Amniotic epithelial cell (primary cell): ENCODE measurements around the gene SIPA1.
"Not testable (repeated sequence)": the region's sequence is repeated elsewhere in the genome, so short reads cannot be mapped to it uniquely, and the experiment has no call there.

Experiments
- DNase-seq: peaks from one replicate; pipeline ENCODE4 v3.0.0-alpha.2; 2010; ENCODE audit warnings: low read depth

Gene SIPA1

DNA sequence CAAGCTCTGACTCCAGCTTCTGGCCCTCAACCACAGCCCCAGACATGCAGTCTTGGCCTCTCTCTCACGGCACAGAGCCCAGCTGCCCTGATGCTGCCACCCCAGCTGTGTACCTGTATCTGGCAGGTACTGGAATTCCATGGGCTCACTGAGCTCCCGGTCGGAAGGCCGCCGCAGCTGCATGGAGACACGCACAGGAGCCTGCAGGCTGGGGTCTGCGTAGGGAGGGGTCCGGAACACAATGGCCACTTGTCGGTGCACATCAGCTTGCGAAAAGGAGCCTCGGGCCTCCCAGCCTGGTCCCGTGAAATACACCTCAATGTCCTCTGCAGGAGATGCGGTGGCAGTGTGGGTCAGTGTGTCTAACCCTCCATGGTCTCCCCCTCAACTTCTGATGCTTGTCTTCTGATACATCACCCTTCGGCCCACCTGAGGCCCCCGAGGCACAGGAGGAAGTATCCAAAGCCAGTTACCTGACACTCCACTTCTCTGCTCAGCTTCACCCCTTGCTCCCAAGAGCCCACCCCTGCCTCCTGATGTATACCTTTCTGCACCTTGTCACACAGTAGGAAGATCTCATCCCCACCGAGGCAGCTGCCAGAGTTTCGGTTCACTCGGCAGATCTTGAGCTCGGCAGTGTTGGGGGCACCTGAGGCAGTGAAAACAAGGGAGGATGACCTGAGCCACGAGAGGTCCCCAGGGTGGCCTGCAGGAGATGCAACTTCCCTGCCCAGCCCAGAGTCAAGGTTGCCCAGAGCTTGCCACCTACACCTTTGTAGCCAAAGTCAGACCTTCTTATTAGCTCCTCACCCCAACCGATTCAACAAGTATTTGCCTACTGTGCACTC is 20.5 kb downstream of the SIPA1 start:
- DNase-seq = no peak

- DNase-seq = no peak
These were observed 22.1 kb downstream of the SIPA1 start for GRCh38 chr11:65660038-65660437.

GRCh38 chr11:65660908-65661307 is 23.0 kb downstream of the SIPA1 start:
- DNase-seq = not testable (repeated sequence)

DNA sequence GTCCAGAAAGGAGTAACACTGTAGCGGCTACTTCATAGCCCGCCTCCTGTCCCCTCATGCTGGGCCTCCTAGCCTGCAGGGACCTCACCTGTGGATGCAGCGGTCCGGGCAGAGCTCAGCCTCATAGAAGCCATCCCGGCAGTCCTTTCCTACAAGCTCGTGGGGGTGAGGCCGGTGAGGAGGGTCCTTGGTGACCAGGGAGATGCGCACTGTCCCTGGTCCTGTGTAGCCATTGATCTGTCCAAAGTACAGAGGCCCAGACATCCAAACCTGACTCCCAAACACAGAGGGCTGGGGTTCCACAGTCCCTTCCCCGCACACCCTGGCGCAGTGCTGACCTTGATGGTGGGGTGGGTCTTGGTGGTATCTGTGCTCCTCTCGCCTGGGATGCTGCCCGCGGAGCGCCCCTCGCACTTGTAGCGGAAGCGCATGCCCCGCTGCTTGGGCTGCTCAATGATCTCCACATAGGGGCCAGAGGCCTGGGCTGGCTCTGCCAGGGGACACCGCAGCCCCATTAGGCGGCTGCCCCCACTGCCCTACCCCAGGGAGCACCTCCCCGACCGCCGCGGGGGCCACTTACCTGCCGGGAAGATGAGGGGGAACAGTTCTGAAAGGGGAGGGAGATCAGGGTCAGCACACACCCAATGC is 23.8 kb downstream of the SIPA1 start:
- no peak for DNase-seq

- DNase-seq = no peak
These were observed 24.4 kb downstream of the SIPA1 start for GRCh38 chr11:65662247-65662798.

DNA sequence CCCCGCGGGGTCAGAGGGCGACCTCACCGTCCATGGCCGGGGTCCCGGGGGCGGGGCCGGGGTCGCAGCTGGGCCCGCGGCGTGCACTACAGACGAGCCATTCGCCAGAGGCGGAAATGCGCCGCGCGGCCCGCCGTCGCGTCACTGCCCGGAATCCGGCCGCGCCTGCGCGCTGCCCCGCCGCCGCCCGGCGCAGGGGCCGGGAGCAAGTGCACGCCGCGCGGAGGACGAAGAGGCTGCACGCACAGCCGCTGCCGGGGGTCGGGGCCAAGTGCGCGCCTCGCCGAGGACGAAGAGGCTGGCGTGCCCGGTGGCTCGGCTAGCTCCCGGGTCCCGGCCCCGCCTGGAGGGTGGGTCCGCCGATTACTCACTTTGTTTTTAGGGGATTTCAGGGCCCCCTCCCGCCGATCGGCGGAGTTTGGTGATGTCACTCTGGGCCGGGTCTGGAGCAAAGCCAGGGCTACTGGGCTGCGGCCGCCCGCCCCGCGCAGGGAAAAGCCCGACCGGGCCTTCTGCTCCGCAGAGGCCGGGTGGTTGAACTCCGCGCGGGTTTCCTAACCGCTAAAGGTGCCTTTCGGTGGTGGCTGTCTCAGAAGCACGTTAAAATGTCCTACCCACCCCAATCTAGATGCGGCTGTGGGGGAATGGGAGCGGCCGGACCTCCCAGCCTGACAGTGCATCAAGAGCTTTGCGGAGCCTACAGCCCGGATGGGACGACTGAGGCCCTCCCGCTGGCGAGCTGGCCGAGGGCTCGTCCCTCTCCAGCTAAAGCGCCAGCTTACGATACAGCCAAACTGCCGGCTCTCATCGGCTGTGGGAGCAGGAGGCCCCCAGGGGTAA is 25.1 kb downstream of the SIPA1 start, which contains the start of gene RELA:
RELA (minus strand) TSS at position 118 of the 840 bp plus-strand sequence; CDS start at position 34, 84 bp downstream.
- peak; percentile 85 for DNase-seq

DNA sequence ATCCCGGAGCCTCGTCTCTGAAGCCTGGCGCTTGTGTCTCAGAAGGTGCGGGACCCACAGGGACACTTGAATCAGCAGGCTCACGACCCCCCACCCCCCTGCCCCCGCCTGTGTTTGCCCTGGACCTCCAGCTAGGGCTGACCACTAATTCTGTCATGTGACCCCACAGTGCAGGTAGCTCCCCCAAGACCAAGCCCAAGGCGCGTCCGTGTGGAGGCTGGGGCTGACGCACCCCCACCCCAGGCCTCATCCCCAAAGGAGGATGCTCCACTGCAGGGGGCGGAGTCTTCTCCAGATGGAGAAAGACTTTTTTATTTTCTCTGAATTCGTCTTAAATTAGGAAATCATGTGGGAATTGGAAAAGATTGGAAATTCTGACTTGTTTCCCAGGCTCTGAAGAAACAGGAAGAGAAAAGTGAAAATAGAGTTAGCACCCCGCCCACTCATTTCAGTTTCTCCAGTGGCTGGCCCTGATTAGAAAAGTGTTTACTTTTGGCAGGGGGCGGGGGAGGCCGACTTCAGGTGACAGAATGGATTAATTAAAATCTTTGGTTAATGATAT is 25.8 kb downstream of the SIPA1 start:
- peak; percentile 57 for DNase-seq

DNA sequence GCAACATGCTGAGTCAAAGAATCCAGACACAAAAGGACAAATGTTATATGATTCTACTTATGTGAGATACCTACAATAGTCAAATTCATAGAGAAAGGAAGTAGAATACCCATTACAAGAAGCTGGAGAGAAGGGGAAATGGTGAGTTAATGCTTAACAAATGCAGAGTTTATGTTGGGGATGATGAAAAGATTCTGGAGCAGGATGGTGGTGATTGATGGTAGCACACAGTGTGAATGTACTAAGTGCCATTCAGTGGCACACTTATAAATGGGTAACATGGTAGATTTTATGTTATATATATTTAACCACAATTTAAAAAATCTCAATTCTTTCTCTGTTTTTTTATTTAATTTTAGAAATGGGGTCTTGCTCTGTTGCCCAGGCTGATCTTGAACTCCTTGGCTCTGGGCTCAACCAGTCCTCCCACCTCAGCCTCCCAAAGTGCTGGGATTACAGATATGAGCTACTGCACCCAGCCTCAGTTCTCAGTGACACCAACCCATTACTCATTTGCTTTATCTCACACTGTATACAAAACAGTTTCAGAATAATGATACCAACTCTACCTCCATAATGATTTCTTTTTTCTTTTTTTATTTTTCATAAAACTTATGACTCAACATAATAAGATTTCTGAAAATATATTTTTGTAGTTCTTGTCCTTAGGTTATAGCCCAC is 34.4 kb downstream of the SIPA1 start:
- no peak for DNase-seq

DNA sequence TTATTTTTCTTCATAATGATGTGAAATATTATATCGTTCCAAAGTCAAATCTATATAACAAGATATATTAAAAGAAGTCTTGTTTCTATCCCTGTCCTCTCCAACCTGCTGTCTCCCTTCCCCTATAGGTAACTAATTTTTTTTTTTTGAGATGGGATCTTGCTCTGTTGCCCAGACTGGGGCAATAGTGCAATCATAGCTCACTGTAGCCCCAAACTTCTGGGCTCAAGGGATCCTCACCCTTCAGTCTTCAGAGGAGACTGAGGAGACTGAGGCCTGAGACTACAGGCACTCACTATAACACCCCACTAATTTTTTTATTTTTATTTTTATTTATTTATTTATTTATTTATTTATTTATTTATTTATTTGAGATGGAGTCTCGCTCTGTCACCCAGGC is 35.1 kb downstream of the SIPA1 start:
- DNase-seq = no peak

DNA sequence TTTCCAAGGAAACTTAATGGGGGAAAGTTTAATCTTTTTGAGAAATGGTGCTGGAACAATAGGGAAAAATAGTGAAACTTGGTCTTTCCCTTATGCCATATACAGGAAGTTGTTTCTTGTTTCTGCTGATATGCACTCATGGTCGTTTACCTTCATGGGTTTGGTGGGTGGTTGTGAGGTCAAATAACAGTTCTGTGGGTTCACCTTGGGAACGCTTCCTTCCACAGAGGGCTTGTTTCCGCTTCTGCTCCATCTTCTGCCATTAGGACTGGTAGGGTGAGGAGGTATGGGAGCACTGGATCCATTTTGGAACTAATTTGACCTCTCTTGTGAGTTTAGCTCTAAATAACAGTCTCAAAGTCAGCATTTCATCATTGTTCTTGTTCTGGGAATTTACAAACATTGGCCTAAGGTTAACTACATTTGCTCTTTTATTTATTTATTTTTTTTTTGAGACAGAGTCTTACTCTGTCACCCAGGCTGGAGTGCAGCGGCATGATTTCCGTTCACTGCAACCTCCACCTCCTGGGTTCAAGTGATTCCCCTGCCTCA is 42.4 kb downstream of the SIPA1 start:
- no peak for DNase-seq

- DNase-seq = not testable (repeated sequence)
These were observed 45.6 kb downstream of the SIPA1 start for GRCh38 chr11:65683480-65683879.

GRCh38 chr11:65685981-65686380 is 48.1 kb downstream of the SIPA1 start:
- peak; percentile 51 for DNase-seq

DNA sequence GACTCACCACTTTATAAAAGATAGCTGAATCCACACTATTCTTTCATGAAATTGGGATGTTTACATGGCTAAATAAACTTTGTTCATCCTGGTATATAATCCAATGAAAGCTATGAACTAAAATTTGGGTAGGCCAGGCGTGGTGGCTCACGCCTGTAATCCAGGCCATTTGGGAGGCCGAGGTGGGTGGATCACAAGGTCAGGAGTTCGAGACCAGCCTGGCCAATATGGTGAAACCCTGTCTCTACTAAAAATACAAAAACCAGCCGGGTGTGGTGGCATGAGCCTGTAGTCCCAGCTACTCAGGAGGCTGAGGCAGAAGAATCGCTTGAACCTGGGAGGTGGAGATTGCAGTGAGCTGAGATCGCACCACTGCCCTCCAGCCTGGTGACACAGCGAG is 53.9 kb downstream of the SIPA1 start:
- not testable (repeated sequence) for DNase-seq

- no peak for DNase-seq
These were observed 54.5 kb downstream of the SIPA1 start for GRCh38 chr11:65692367-65692766.

- no peak for DNase-seq
These were observed 57.7 kb downstream of the SIPA1 start for GRCh38 chr11:65695459-65696241.

DNA sequence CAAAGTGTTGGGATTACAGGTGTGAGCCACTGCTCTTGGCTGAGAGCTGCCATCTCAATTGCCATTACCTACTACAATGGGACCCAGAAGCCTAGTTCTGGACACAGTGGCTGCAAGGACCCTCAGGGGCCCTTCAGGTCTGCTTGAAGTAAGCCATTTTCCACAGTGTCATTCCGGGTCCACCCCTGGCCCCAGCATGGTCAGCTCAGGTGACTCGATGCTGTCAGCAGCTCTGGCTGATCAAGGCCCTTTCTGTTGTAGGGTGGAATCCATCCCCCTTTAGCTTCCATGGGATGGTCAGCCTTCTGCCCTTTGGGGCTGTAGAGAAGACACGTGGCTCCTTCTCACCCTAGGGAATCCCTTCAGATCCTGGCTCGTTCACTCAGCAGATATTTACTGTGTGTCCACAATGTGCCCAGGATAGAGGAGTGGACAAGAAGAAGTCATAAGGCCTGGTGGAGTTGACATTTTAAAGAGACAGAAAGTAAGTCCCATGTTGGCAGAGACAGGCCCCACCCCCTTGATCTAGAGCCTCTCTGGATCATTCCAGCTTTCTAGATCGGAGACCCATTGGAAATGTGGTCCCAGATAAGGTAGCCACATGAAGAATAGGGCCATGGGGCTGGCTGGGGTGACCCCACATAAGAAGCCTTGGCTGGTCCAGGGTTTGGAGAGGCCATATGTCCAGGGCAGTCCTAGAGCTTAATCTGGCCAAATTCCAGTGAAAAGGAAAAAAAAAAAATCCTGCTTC is 59.1 kb downstream of the SIPA1 start:
- no peak for DNase-seq

- DNase-seq = no peak
These were observed 60.3 kb downstream of the SIPA1 start for GRCh38 chr11:65698205-65698604.

DNA sequence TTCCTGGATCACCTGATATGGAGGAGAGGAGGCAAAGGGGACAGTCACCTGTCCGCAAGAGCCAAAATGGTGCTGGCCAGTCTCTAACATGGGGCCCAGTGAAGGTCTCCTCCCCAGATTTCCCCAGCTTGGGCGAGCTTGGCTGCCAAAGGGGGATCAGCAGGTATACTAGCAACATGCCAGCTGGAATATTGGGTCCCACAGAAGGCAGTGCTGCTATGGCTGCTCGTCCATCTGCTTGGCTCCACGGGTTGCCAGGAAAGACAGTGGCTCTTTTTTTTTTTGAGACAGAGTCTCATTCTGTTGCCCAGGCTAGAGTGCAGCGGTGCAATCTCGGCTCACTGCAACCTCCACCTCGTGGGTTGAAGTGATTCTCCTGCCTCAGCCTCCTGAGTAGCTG is 61.4 kb downstream of the SIPA1 start:
- no peak for DNase-seq

GRCh38 chr11:65700399-65700798 is 62.5 kb downstream of the SIPA1 start:
- DNase-seq = no peak
